Psoas muscle (tissue), 8 donors: ENCODE results near the gene PKNOX2. TPM values are rescaled to one million over a fixed set of nuclear protein-coding genes. Genes with fewer than 3 reads are reported as not detected.

Experiments used
- ATAC-seq, 4 donors: fragments of 200-7000 bp; cut with Tn5 transposase; one replicate each; pipeline ENCODE4 v1.9.1; 2020; ENCODE audit warnings: moderate library complexity in 3 of 4, mild to moderate bottlenecking in 2 of 4
- DNase-seq, 2 donors: peaks; one replicate each; pipeline ENCODE4 v3.0.0-alpha.2; 2020
- H3K27ac ChIP-seq: fragments of 200-600 bp; one replicate; pipeline ENCODE4 v1.8.0; 2022
- H3K27me3 ChIP-seq, 3 donors: fragments of 200-600 bp in 1 of 3; one replicate each; pipeline versions ENCODE4 v1.6.1 to v1.8.0; 2013 to 2022; ENCODE audit warnings: low read length in 2 of 3, mild to moderate bottlenecking in 2 of 3, moderate library complexity in 1 of 3; ENCODE audit not compliant: insufficient read depth in 3 of 3
- H3K36me3 ChIP-seq, 2 donors: fragments of 200-600 bp in 1 of 2; one replicate each; pipeline versions ENCODE4 v1.6.1 to v1.8.0; 2013 to 2022; ENCODE audit warnings: low read depth in 1 of 2, mild to moderate bottlenecking in 1 of 2, moderate library complexity in 1 of 2; ENCODE audit not compliant: insufficient read depth in 1 of 2
- H3K4me1 ChIP-seq: fragments of 200-600 bp; one replicate; pipeline ENCODE4 v1.8.0; 2022
- H3K4me3 ChIP-seq: fragments of 200-600 bp; one replicate; pipeline ENCODE4 v1.8.0; 2022; ENCODE audit warnings: mild to moderate bottlenecking
- H3K9me3 ChIP-seq: fragments of 200-600 bp; one replicate; pipeline ENCODE4 v1.8.0; 2022
- WGBS, 3 donors: extraction: QIAGEN DNeasy Blood & Tissue Kit; methylation state at CpG; one replicate each; pipeline versions ENCODE4 v1.1.6 to v1.1.7; 2013; 5-methylcytosine and 5-hydroxymethylcytosine counted together
- intact Hi-C, 2 donors: fragments of 100-400 bp; cut with DNase I; formaldehyde crosslinking; loops; one replicate each; pipeline versions ENCODE4 v1.11.0 to v1.14.2; 2022
- polyA plus RNA-seq, 3 donors: library from polyadenylated mRNA; stranded (reverse); fragments of 200-250 nt; gene quantifications; one replicate each; pipeline ENCODE4 v1.2.3, GENCODE V29; 2013
- total RNA-seq, 4 donors: library from RNA; stranded (reverse); fragmentation: NEBNext Ultra II Directional in 2 of 4; extraction: Animal tissue kit (Norgen Biotek cat#: 25700) in 2 of 4; gene quantifications; one replicate each; pipeline versions ENCODE4 v1.2.1 to v1.2.4, GENCODE V29; 2021 to 2023
- TF ChIP-seq, protein P1 (sequence below): fragments of 200-600 bp; IDR thresholded peaks from one replicate; pipeline ENCODE4 v1.8.0; 2022; ENCODE audit warnings: antibody characterized with exemption
- donor health status: healthy with polysubstance abuse.
- donor health status: DM: no; HTN: no; CAD: no; lungs with moderate emphysema.
- donor health status: Bipolar disorder and iron deficiency.
- donor health status: healthy.
- donor health status: DM: yes; HTN: yes; CAD: no.
- donor health status: DM: no; HTN: no; CAD: no.
- donor health status: DM: no; HTN: no; CAD: no.
- donor health status: DM: yes; HTN: yes; CAD: no.

Gene PKNOX2
- total and polyA plus RNA-seq, 7 donors, result 1.8 to 30.5 (median 14.5) TPM

DNA sequence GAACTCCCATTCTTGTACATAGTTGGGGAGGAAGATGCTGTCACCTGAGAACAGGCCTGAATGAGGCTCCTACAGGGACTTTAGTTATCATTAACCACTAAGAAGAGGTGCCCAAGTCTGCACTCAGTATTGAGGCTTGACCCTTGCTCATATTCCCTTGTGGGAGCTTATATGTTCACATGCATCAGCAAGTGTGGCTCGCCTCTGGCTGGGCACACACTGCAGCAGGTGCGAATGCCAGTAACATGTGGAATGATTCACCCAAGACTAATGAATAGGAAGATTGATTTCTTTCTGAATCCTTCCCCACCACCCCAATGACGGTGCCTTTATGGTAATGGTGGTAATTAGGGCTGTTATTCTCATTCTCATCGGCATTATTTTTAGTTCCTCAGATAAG is 204.2 kb downstream of the PKNOX2 start:
- ATAC-seq (peak; percentile 36 to 62 (median 58)), DNase-seq (no peak)
- peak overlapping the region; percentile 46 for H3K27ac ChIP-seq
- intact Hi-C loops, result no loop called here
- peaks cover 28% of the 10 kb centered on the region for H3K4me1 ChIP-seq
- H3K4me3 ChIP-seq, result no peak overlapping the region
- 46 to 64% (median 54%) methylated on average over 4 of the region's 4 CpGs for WGBS, 3 donors
- peaks cover 0 to 4% of the 10 kb centered on the region in 2 donors for H3K36me3 ChIP-seq
- H3K27me3 ChIP-seq, result no peaks in the 10 kb centered on the region
- no peaks in the 10 kb centered on the region for H3K9me3 ChIP-seq
- TF ChIP-seq, protein P1, sequence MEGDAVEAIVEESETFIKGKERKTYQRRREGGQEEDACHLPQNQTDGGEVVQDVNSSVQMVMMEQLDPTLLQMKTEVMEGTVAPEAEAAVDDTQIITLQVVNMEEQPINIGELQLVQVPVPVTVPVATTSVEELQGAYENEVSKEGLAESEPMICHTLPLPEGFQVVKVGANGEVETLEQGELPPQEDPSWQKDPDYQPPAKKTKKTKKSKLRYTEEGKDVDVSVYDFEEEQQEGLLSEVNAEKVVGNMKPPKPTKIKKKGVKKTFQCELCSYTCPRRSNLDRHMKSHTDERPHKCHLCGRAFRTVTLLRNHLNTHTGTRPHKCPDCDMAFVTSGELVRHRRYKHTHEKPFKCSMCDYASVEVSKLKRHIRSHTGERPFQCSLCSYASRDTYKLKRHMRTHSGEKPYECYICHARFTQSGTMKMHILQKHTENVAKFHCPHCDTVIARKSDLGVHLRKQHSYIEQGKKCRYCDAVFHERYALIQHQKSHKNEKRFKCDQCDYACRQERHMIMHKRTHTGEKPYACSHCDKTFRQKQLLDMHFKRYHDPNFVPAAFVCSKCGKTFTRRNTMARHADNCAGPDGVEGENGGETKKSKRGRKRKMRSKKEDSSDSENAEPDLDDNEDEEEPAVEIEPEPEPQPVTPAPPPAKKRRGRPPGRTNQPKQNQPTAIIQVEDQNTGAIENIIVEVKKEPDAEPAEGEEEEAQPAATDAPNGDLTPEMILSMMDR, result no peak

DNA sequence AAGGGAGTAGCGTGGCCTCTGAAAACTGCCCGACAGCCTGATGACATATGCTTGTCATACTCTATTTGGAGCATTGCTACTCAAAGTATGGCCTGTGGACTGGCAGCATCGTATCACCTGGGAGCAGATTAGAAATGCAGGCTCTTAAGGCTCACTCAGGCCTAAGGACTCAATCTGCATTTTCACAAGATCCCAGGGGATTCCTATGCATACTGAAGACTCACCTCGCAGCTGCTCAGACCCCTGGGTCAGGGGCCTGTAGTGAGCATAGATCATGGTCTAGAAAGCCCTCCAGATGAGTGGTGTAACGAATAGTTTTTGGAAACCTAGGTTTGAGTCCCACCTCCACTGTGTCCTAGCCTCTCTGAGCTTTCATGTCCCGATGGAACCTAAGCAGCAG is 205.3 kb downstream of the PKNOX2 start:
- ATAC-seq (peak in 3 of 4 donors; percentile 32 to 48 (median 39)), DNase-seq (no peak)
- no peaks in the 10 kb centered on the region for H3K9me3 ChIP-seq
- 73 to 88% (median 85%) methylated on average over 6 of the region's 6 CpGs for WGBS, 3 donors
- H3K4me1 ChIP-seq, result peaks cover 39% of the 10 kb centered on the region
- H3K4me3 ChIP-seq, result no peak overlapping the region
- TF ChIP-seq, protein P1, result no peak
- H3K36me3 ChIP-seq, result peaks cover 0 to 4% of the 10 kb centered on the region in 2 donors
- intact Hi-C loops, result no loop called here
- no peak overlapping the region for H3K27ac ChIP-seq
- no peaks in the 10 kb centered on the region for H3K27me3 ChIP-seq

DNA sequence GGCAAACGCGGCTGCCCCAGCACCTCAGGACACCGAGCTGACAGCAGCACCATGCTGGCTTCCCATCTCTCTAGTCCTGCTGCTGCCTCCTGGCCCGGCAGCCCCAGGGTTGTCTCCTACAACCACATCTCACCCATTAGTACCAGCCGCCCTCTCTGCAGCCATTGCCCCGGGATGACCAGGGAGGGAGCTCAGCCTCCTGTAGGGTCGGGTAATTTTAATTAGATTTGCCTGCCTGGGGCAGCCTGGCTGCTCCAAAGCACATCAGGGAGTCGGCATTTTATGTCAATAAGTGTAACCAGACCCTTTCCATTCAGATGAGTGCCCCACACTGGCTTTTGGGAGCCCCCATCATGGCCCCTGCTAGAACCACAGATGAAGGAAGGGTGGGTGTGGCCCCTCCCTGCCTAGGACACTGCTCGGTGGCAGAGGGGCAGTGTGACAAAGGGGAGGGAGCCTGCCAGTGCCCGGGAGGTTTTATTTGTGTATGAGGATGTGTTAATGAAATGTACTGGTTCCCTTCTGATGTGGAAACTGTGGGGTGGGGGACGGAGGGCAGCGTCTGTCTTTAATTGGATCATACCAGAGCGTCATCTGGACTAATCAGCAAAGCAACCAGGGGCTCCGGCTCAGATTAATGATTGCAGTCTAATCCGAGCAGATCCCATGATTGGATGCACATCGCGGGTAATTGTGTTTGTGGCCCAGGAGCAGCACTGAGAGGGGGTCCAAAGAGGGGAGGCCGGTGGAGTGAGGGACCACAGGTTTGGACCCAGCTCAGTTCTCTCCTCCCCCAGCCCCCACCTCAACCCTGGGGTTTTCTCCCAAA is 206.2 kb downstream of the PKNOX2 start:
- no peak for ATAC-seq
- peaks cover 0 to 4% of the 10 kb centered on the region in 2 donors for H3K36me3 ChIP-seq

DNA sequence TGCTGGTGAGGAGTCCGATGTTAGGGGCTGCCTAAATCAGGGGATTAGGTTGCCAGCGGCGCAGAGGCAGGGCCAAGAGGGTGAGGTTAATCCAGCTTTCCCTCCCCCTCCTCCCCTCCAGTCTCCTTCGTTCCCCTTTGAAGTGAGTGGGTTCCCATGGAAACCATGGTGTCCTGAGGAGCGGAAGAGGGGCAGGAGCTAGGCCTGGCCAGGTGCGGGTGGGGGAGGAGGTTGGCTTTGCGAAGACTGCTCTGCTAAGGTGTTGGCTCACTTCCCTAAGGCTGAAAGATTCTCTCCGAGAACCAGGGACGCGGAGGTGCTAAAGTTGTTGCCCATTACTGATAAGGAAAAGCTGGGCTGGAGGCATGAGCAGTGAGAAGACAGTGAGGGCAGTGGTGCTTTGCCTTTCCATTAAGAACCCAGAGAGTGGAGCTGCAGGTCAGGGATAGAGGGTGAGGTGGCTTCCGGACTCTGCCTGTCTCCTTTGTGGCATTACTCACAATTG is 206.9 kb downstream of the PKNOX2 start:
- intact Hi-C loops, result no loop called here
- Histone ChIP-seq H3K27me3 (no peaks in the 10 kb centered on the region), H3K4me3 (no peak overlapping the region), H3K4me1 (peaks cover 51% of the 10 kb centered on the region), H3K36me3 (peaks cover 0 to 4% of the 10 kb centered on the region in 2 donors), H3K27ac (peak overlapping the region; percentile 85), H3K9me3 (no peaks in the 10 kb centered on the region)
- DNase-seq (no peak), ATAC-seq (no peak)
- 73 to 79% (median 77%) methylated on average over 11 of the region's 11 CpGs for WGBS, 3 donors
- TF ChIP-seq, protein P1, result no peak

More for the DNA sequence above, 206.2 kb downstream of the PKNOX2 start:
- intact Hi-C loops, result no loop called here
- Histone ChIP-seq H3K4me3 (no peak overlapping the region), H3K9me3 (no peaks in the 10 kb centered on the region), H3K4me1 (peaks cover 47% of the 10 kb centered on the region), H3K27ac (no peak overlapping the region), H3K27me3 (no peaks in the 10 kb centered on the region)
- 57 to 69% (median 61%) methylated on average over 18 of the region's 18 CpGs for WGBS, 3 donors
- DNase-seq, result no peak
- TF ChIP-seq, protein P1, result no peak
